Iris pigment epithelial cell (primary cell): ENCODE data around the gene ITM2C.
A peak's percentile ranks its signal among the peaks of the same experiment; 100 is the strongest.

Experiments used
- DNase-seq: peaks from one replicate; pipeline ENCODE4 v3.0.0-alpha.2; 2011; ENCODE audit warnings: low read depth

The ITM2C gene

DNA sequence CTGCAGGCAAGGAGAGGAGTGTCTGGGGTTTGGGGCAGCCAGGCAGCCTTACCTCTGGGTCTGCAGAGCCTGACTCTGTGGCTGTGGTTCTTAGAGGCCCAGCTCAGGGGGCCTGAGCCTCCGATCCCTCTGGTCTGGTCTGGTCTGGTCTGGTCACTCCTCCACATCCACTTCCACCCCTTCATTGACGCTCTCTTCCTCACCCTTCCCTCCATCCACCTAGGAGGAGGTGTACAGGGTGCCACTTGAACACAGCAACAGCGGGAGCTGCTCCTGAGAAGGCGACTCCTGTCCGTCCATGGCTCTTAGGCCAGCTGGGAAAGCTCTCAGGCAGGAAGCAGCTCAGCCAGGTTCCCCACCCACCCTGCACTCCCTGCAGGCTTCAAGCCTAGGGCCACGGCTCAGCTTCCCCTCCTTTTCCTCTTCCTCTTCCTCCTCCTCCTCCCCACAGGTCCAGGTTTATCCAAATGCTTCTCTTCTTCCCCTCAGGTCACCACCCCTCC is 43.4 kb downstream of the ITM2C start:
- DNase-seq = no peak

DNA sequence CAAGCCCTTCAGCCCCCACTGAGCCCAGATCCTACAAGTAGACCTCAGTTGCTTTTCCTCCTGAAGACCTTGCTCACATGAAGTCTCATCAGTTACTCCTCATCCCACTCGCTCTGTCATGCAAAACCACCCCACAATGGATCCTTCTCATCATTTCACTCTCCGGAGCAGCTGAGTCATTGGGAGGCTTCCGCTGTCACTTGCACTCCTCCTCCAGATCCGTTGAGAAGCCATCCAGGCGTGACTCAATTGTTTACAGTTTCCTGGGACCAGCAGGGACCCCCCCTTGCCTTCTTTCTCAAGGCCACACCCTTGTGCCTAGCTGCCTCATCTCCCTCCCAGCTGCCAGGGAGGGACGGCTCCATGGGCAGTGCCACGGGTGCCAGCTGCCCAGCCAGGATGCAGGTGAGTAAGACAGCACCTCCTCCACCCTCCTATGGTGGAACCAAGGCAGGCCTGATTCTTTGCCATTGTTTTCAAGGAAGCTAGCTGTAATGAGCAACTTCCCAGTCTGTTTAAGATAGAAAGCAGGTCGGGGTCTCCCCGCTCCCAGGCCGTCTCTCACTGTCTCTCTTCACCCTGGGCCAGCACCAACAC is 44.0 kb downstream of the ITM2C start:
- DNase-seq = peak; percentile 85

DNA sequence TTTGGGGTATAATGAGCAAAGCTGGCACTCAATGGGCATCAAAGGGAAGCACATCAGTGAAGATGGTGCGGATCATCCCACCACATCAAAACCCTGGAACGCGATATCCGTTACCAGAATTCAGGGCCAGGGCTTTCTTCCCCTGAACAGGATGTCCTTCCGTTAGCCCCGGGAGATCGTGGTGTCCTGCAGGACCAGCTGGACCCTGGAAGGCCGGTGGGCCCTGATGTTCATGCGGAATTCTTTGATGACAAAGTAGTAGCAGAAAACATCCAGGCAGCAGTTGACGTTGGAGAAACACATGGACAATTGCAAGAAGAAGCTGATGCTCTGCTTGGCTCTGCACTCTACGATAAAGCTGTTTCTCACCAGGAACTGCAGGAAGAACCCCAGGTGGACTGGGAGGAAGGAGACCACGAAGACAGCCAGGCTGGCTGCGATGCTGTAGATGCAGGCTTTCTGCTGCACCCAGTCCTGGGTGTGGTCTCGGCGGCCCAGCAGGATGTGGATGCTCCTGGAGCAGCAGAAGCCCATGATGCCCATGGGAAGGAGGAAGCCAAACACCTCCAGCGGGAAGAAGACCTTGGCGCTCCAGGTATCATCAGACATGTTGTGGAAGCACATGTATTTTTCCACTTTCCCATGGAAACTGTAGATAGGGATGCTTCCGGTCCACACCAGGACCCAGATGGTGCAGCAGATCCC is 45.3 kb downstream of the ITM2C start:
- no peak for DNase-seq

- DNase-seq = no peak
Measured at GRCh38 chr2:230910546-230911177, 45.9 kb downstream of the ITM2C start.

DNA sequence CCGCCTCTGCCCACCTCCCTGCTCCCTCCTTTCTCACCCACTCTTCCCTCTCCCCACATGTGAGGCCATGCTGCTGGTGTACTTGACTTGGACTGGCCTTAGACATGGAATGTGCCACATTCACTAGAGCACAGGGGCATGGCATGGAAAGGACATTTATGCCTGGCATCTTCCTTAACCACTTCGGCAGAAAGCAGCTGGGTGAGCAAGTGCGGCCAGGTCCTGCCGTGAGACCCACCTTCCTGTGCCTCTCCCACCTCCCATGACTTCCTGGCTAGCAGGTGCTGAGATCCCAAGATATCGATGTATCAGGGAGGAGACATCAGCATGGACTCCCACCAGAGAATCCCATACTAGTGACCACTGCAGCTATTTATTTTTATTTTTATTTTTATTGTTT is 47.3 kb downstream of the ITM2C start:
- no peak for DNase-seq

DNA sequence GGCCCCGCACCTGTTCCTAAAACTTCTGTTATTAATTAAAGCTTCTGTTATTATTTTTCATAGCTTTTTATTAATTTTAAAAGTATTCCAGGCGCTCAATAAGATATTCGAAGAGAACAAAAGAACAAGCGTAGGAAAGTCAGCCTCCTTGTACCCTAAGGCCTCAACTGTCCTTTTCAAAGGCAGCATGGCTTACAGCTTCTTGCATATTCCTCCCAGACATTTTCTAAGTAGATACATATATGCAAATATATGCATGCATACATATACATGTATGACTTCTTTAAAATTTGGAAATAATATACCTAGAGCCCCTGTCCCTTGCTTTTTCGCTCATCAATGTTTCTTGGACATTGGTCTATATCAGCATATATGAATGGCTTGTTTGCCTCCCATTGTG is 48.0 kb downstream of the ITM2C start:
- DNase-seq = no peak

- DNase-seq = peak; percentile 8
Measured at GRCh38 chr2:230913406-230914143, 48.8 kb downstream of the ITM2C start.

DNA sequence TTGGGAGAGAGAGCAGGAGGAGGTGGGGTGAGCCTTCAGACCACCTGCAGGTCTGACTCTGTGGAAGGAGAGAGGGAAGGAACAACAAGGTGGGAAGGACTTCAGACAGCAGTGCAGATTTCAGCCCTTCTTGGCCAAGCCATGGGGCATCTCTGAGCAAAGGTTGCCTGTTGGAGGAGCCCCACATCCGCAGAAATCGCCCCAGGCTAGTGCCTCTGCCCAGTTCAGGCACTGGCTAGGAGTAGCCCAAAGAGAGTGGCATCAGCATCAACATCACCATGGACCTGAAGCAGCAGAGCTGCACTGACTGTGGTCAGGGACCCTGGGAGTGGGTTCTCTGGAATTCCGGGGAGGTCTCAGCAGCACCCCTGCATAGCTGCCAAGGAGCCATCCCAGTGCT is 50.1 kb downstream of the ITM2C start:
- no peak for DNase-seq

DNA sequence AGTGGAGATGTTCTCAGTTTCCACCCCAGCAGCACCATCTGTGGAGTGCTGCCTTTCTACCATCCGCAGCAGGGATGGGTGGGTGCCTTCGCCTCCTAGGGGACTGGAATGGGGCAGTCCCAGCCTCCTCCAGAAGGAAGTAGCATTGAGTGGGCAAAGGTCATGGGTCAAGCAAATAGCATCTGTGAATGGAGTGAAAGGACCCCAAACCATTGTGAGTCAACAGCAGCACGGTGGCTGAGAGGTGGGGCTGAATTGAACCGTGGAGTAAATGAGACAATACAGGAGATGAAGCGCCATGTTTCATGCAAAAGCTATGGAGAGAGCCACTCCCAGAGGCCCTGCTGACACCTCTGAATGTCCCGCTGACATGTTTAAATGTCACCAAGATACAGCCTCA is 50.6 kb downstream of the ITM2C start:
- DNase-seq = no peak

- DNase-seq = no peak
Measured at GRCh38 chr2:230916218-230916617, 51.5 kb downstream of the ITM2C start.

GRCh38 chr2:230919240-230919639 is 54.5 kb downstream of the ITM2C start:
- DNase-seq = no peak

GRCh38 chr2:230919681-230920080 is 54.9 kb downstream of the ITM2C start:
- DNase-seq = no peak

GRCh38 chr2:230920167-230920566 is 55.4 kb downstream of the ITM2C start:
- no peak for DNase-seq

GRCh38 chr2:230921806-230922595 is 57.3 kb downstream of the ITM2C start:
- DNase-seq = no peak

DNA sequence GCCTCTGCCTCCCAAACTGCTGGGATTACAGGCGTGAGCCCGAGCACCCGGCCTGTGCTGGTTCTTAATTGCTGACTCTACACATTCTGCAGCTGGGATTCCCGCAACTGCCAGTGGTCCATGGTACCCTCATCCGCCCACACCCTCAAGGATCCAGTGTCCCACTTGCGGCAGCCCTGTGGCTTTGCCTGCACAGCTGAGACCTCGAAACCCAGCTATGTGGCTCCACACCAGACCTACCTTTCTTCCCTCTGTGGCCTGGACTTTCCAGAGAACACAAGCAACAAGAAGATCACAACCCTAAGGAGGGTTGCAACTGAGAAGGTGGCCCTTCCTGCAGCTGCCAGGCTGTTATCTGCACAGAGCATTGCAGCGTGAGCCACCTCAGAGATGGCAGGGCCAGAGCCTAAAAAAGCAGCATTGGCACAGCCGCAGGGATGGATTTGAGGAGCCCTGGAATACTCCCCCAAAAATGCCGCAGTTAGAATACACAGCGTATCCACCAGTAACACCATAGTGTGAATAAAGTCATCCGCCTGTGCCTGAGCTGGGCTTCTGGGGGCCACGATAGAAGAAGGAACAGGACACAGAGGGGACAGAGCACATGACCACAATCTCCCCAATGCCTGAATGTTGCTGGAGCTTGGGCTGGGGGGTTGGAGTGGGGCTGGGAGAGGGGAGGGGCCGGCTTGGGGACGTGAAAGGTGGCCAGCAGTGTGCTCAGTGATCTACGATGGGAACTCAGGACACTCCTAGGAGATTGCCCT is 58.4 kb downstream of the ITM2C start:
- no peak for DNase-seq

DNA sequence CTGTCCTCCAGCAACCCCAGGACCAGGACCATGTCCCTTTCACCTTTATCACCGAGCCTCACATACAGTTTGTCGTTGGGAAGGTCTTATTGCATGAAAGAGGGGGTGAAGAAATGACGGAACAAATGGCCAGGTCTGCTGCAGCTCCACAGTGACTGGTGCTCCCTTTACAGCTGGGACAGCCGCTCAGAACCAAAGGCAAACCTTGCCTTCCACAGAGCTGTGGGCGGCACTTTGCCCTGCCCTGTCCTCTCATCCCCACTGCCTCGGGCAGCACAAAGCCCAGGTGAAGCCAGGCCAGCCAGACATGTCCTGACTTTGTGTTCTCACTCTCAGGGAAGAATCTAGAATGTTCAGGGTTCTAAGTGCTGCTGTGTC is 59.3 kb downstream of the ITM2C start:
- DNase-seq = no peak

- DNase-seq = no peak
Measured at GRCh38 chr2:230924470-230925341, 60.0 kb downstream of the ITM2C start, which contains the start of gene GPR55. GPR55 (minus strand) TSS chr2:230925242; CDS start chr2:230910962, 14,280 bp downstream.

- no peak for DNase-seq
Measured at GRCh38 chr2:230925443-230925878, 60.7 kb downstream of the ITM2C start.

GRCh38 chr2:230925879-230926765 is 61.4 kb downstream of the ITM2C start:
- no peak for DNase-seq
